Osteocyte (in vitro differentiated cells): ENCODE results near the gene MOV10L1. TPM values are rescaled to one million over a fixed set of nuclear protein-coding genes. Genes with fewer than 3 reads are reported as not detected.
A peak's percentile ranks its signal among the peaks of the same experiment; 100 is the strongest.

Experiments used
- DNase-seq: peaks from one replicate; pipeline ENCODE4 v3.0.0; 2021; ENCODE audit warnings: mixed read lengths; ENCODE audit not compliant: unreplicated experiment; ENCODE audit errors: extremely low spot score
- H3K27ac Mint-ChIP-seq: one replicate; pipeline ENCODE4 v1.8.0; 2021; ENCODE audit warnings: mild to moderate bottlenecking, mixed read lengths; ENCODE audit not compliant: unreplicated experiment
- H3K27me3 Mint-ChIP-seq: one replicate; pipeline ENCODE4 v1.8.0; 2021; ENCODE audit warnings: mixed read lengths; ENCODE audit not compliant: unreplicated experiment
- H3K36me3 Mint-ChIP-seq: one replicate; pipeline ENCODE4 v1.8.0; 2021; ENCODE audit warnings: mixed read lengths; ENCODE audit not compliant: unreplicated experiment
- H3K4me1 Mint-ChIP-seq: one replicate; pipeline ENCODE4 v1.8.0; 2021; ENCODE audit warnings: mixed read lengths; ENCODE audit not compliant: unreplicated experiment
- H3K4me3 Mint-ChIP-seq: one replicate; pipeline ENCODE4 v1.8.0; 2021; ENCODE audit warnings: mild to moderate bottlenecking, moderate library complexity, mixed read lengths; ENCODE audit not compliant: unreplicated experiment
- H3K9me3 Mint-ChIP-seq: one replicate; pipeline ENCODE4 v1.8.0; 2021; ENCODE audit warnings: mixed read lengths; ENCODE audit not compliant: unreplicated experiment
- total RNA-seq: library from RNA; stranded (reverse); gene quantifications from 2 replicates; pipeline ENCODE4 v1.2.1, GENCODE V29; 2021
- TF ChIP-seq, protein P1 (sequence below): fragments of 200-600 bp; sonication (generic); IDR thresholded peaks from 2 replicates; pipeline ENCODE4 v1.5.0; 2021; ENCODE audit warnings: antibody characterized with exemption, mild to moderate bottlenecking, moderate library complexity

Gene MOV10L1
- total RNA-seq, 1 donor from 2014 or later: 1.4 TPM

DNA sequence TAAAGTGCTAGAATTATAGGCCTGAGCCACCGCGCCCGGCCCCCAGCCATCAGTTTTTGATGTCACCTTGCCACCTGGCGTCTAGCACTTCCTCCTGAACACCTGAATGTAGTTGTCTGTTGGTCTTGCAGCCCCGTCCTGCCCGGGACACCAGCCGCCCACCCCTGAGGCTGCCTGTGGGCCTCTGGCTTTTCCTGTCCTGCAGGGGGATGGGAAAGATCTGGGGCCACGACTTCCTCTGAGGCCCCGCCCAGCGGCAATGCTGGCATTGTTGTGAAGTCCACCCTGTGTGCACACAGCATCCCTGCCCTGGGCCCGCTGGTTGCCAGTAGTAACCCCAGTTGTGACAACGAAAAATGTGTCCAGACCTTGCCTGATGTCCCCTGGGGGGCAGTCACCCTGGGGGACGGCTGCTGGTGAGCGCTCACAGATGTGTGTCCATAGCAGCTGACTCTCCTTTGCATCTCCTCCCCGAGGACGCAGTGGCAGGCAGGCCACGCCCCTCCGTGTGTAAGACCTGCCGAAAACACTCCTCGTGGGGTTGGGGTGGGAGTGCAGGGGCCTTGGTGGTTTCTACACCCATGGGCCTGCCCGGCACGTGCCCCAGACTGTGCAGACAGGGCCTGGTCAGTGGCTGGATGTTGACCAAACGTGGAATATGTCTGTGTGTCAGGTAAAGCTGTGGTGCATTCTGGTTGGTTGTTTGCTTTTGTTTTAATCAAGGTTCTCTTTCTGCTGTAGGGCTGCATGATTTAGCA is 117.8 kb downstream of the MOV10L1 start:
- no peaks in the 10 kb centered on the region for H3K9me3 Mint-ChIP-seq
- no peak overlapping the region for H3K4me3 Mint-ChIP-seq
- no peak for DNase-seq
- no peaks in the 10 kb centered on the region for H3K27me3 Mint-ChIP-seq
- H3K36me3 Mint-ChIP-seq: peaks cover 23% of the 10 kb centered on the region
- TF ChIP-seq, protein P1, sequence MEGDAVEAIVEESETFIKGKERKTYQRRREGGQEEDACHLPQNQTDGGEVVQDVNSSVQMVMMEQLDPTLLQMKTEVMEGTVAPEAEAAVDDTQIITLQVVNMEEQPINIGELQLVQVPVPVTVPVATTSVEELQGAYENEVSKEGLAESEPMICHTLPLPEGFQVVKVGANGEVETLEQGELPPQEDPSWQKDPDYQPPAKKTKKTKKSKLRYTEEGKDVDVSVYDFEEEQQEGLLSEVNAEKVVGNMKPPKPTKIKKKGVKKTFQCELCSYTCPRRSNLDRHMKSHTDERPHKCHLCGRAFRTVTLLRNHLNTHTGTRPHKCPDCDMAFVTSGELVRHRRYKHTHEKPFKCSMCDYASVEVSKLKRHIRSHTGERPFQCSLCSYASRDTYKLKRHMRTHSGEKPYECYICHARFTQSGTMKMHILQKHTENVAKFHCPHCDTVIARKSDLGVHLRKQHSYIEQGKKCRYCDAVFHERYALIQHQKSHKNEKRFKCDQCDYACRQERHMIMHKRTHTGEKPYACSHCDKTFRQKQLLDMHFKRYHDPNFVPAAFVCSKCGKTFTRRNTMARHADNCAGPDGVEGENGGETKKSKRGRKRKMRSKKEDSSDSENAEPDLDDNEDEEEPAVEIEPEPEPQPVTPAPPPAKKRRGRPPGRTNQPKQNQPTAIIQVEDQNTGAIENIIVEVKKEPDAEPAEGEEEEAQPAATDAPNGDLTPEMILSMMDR: no peak
- H3K27ac Mint-ChIP-seq: no peak overlapping the region
- H3K4me1 Mint-ChIP-seq: peaks cover 6% of the 10 kb centered on the region

DNA sequence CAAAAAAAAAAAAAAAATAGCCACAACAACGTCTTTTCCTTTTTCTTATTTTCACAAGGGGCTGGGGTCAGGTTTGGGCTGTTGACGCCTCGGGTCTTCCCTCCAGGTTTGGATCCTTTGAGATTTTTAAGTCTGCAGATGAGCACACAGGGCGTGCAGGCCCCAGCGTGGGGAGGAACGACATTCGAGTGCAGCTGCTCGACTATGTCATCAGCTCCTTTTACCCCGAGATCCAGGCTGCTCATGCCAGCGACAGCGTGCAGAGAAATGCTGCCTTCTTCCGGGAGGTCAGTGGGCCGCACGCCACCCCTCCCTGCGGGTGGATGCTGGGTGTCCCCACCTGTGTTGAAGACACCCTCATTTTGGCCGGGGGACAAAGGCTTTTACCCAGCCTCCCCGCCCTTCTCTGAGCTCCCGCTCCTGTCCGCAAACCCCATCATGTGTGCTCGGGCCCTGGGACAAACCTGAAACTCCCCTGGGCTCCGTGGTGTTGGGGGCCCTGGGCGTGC is 118.7 kb downstream of the MOV10L1 start:
- Mint-ChIP-seq H3K27me3 (no peaks in the 10 kb centered on the region), H3K4me3 (no peak overlapping the region), H3K4me1 (peaks cover 4% of the 10 kb centered on the region), H3K9me3 (no peaks in the 10 kb centered on the region), H3K36me3 (peaks cover 28% of the 10 kb centered on the region), H3K27ac (no peak overlapping the region)
- DNase-seq: no peak
- TF ChIP-seq, protein P1: no peak

DNA sequence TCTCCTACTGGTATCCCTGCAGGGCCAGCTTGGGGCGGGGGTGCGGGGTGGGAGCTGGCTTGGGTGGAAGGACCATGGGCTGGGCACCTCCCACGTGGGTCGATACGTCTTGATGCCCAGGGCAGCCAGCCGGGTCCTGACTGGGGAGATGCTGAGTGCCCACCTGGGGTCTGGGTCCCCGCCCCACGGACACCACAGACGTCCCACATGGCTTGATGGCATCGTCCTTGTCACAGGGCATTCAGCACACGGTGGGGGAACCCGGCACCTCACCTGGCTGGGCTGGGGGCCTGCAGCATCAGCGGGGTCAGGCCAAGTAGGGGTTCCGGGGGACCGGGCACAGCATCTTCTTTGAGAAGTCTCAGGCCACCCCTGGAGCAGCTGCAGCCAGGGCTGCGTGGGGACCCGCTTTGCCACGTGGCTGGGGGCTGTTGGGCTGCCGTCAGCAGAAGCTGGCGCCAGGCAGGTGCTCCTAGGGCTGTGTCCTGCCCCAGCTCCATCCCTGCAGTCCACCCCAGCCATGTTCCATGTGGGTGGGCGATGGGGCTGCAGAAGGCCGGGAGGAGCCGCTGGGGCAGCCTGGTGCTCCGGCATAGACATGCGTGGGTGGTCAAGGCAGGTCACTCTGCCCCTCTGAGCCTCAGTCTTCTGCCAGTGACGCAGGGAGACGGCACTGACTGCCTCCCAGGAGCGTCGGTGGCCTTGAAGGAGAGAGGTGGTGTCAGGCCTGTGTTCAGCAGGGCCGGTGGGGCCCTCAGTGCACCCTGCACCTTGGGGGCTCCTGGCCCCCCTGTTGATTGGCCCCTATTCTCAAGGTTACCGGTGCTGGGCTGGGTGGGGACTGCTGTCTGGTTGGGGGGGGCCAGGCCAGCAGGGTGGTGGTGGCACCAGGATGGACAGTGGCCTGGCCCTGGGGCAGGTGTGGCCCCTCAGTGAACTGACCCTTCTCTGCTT is 119.4 kb downstream of the MOV10L1 start:
- H3K27me3 Mint-ChIP-seq: no peaks in the 10 kb centered on the region
- DNase-seq: no peak
- H3K27ac Mint-ChIP-seq: no peak overlapping the region
- TF ChIP-seq, protein P1: no peak
- peaks cover 4% of the 10 kb centered on the region for H3K4me1 Mint-ChIP-seq
- no peak overlapping the region for H3K4me3 Mint-ChIP-seq
- peaks cover 29% of the 10 kb centered on the region for H3K36me3 Mint-ChIP-seq
- no peaks in the 10 kb centered on the region for H3K9me3 Mint-ChIP-seq

DNA sequence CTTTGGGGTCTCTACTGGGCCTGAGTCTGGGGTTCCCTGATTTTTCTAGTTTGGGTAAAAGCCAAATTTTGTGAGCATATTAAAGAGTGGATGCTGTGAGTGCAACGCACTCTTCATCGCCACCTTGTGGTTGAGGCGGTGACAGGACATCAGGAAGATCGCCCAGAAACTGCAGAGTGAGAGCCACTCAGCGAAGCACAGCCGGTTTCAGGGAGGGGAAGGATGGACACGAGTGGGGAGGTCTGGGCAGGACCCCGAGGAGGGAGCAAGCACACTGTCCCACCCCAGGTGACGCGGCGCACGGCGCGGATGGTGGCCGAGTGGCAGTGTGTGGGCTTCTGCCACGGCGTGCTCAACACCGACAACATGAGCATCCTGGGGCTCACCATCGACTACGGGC is 120.1 kb downstream of the MOV10L1 start:
- Mint-ChIP-seq H3K27ac (no peak overlapping the region), H3K4me1 (peaks cover 4% of the 10 kb centered on the region), H3K4me3 (no peak overlapping the region), H3K36me3 (peaks cover 30% of the 10 kb centered on the region), H3K27me3 (no peaks in the 10 kb centered on the region), H3K9me3 (no peaks in the 10 kb centered on the region)
- TF ChIP-seq, protein P1: peak; percentile 88
- DNase-seq: no peak
